ENCODE data around the gene HRH3.

- no peak for TF ChIP-seq CTCF (tag by site-specific recombination; IDR thresholded peaks at IDR 0.05)
- TF ChIP-seq AEBP2 (tag by site-specific recombination; IDR thresholded peaks at IDR 0.05; ENCODE audit: borderline replicate concordance), result no peak
- TF ChIP-seq ZNF776 (tag by site-specific recombination; IDR thresholded peaks at IDR 0.05; ENCODE audit: borderline replicate concordance), result no peak
- TF ChIP-seq KLF16 (tag by site-specific recombination; IDR thresholded peaks at IDR 0.05), result no peak
Observed at GRCh38 chr20:62196286-62196685, 23.8 kb downstream of the HRH3 start.

Data from HEK293 (cell line).